ENCODE results near the gene KATNB1. TPM values are rescaled to one million over a fixed set of nuclear protein-coding genes. Genes with fewer than 3 reads are reported as not detected.
"Not testable (repeated sequence)": the region's sequence is repeated elsewhere in the genome, so short reads cannot be mapped to it uniquely, and the experiment has no call there.

The KATNB1 gene
- total RNA-seq, 1 experiment from 2014 or later, result 17.4 TPM

- Histone ChIP-seq H3K4me3 (ENCODE audit: low read length) (no peak overlapping the region), H3K9ac (ENCODE audit: low read length) (no peak overlapping the region), H4K20me1 (ENCODE audit: insufficient read depth, low read depth, low read length) (no peaks in the 10 kb centered on the region), H3K79me2 (ENCODE audit: low read length) (no peaks in the 10 kb centered on the region), H3K9me3 (ENCODE audit: low read length) (no peaks in the 10 kb centered on the region), H3K4me1 (ENCODE audit: low read length) (no peaks in the 10 kb centered on the region), H3K27me3 (ENCODE audit: low read length) (no peaks in the 10 kb centered on the region), H3K36me3 (ENCODE audit: insufficient read depth, low read length) (no peaks in the 10 kb centered on the region), H3K4me2 (ENCODE audit: low read depth, low read length, poor library complexity, severe bottlenecking) (no peak overlapping the region), H3K9me2 (replicated peaks; ENCODE audit: insufficient read depth, low read length) (no peaks in the 10 kb centered on the region), H2AFZ (ENCODE audit: low read length) (no peak overlapping the region), H3K27ac (ENCODE audit: low read length) (no peak overlapping the region)
- no peak for DNase-seq
Observed at GRCh38 chr16:57725976-57726375, 9.6 kb upstream of the KATNB1 start.

DNA sequence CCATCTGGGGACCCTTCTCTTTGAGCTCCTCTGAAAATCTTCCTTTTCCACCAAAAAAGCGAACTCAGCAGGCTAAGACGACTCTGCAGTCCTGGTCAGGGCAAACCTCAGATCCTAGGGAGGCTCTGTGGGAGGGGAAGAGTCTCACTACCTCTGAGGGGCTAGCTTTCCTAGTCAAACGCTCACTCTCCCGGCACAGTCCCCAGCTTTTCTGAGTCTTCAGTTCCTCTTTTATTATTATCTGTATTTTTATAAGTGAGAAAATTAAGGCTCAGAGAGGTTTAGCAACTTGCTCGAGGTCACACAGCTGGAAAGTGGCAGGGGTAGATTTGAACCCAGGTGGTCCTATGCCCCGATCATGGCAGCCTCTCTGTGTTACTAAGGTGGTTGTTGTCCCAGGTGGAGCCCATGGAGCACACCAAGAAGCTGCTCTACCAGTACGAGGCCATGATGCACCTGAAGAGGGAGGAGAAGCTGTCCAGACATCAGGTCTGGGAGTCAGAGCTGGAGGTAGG lies 9.1 kb upstream of the KATNB1 start:
- Histone ChIP-seq H3K4me3 (ENCODE audit: low read length) (no peak overlapping the region), H4K20me1 (ENCODE audit: insufficient read depth, low read depth, low read length) (no peaks in the 10 kb centered on the region), H3K9me3 (ENCODE audit: low read length) (no peaks in the 10 kb centered on the region), H3K36me3 (ENCODE audit: insufficient read depth, low read length) (no peaks in the 10 kb centered on the region), H3K9me2 (replicated peaks; ENCODE audit: insufficient read depth, low read length) (no peaks in the 10 kb centered on the region), H3K9ac (ENCODE audit: low read length) (no peak overlapping the region), H3K4me2 (ENCODE audit: low read depth, low read length, poor library complexity, severe bottlenecking) (no peak overlapping the region), H3K27ac (ENCODE audit: low read length) (no peak overlapping the region), H3K4me1 (ENCODE audit: low read length) (no peaks in the 10 kb centered on the region), H3K27me3 (ENCODE audit: low read length) (no peaks in the 10 kb centered on the region), H2AFZ (ENCODE audit: low read length) (no peak overlapping the region), H3K79me2 (ENCODE audit: low read length) (no peaks in the 10 kb centered on the region)
- DNase-seq, result no peak

DNA sequence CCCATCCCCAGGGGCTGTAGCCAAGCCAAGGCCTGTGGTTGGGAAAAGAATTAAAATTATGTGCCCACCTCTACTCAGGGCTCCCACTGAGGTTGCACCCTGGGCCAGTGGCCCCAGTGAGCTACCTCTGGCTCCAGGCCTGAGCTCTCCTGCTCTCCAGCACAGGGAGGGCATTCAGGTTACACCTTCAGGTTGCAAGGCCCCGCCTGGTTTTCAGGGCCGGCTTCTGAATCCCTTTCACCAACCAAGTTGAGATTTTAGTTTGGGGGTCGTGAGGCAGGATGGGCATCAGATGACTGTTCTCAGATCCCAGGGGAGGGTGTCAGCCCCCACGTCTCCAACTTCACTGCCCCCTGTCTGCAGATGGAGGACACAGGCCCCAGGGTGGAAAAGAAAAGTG lies 8.0 kb upstream of the KATNB1 start:
- H4K20me1 ChIP-seq (ENCODE audit: insufficient read depth, low read depth, low read length), result no peaks in the 10 kb centered on the region
- no peaks in the 10 kb centered on the region for H3K27me3 ChIP-seq (ENCODE audit: low read length)
- no peaks in the 10 kb centered on the region for H3K4me1 ChIP-seq (ENCODE audit: low read length)
- H3K9me3 ChIP-seq (ENCODE audit: low read length), result no peaks in the 10 kb centered on the region
- H3K4me2 ChIP-seq (ENCODE audit: low read depth, low read length, poor library complexity, severe bottlenecking), result no peak overlapping the region
- no peaks in the 10 kb centered on the region for H3K36me3 ChIP-seq (ENCODE audit: insufficient read depth, low read length)
- no peak overlapping the region for H3K9ac ChIP-seq (ENCODE audit: low read length)
- no peak overlapping the region for H2AFZ ChIP-seq (ENCODE audit: low read length)
- no peaks in the 10 kb centered on the region for H3K79me2 ChIP-seq (ENCODE audit: low read length)
- DNase-seq, result no peak
- H3K9me2 ChIP-seq (replicated peaks; ENCODE audit: insufficient read depth, low read length), result no peaks in the 10 kb centered on the region
- no peak overlapping the region for H3K27ac ChIP-seq (ENCODE audit: low read length)
- no peak overlapping the region for H3K4me3 ChIP-seq (ENCODE audit: low read length)

DNA sequence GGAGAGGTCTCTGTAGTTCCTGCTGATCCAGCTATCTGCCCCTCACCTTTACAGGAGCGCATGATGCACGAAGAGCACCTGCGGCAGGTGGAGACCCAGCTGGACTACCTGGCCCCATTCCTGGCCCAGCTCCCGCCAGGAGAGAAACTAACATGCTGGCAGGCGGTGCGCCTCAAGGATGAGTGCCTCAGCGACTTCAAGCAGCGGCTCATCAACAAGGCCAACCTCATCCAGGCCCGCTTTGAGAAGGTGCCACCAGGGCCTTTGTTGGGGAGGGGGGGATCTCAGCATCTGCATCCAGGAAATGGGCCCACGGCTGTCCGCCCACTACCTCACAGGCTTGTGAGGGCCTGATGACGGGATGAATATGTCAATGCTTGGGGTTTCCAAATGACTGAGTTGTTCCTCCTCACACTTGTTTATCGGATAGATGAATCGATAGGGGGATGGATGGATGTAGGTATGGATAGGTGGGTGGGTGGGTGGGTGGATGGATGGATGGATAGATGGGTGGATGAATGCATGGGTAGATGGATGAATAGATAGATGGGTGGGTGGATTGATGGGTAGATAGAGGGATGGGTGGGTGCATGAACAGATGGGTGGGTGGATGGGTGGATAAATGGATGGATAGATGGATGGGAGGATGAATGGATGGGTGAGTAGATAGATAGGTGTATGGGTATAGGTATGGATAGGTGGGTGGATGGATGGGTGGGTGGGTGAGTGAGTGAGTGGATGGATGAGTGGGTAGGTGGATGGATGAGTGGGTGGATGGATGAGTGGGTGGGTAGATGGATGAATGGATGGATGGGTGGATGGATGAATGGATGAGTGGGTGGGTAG lies 7.0 kb upstream of the KATNB1 start:
- Histone ChIP-seq H3K9ac (ENCODE audit: low read length) (no peak overlapping the region), H3K4me1 (ENCODE audit: low read length) (no peaks in the 10 kb centered on the region), H3K9me2 (replicated peaks; ENCODE audit: insufficient read depth, low read length) (no peaks in the 10 kb centered on the region), H3K27ac (ENCODE audit: low read length) (no peak overlapping the region), H3K4me3 (ENCODE audit: low read length) (no peak overlapping the region), H3K79me2 (ENCODE audit: low read length) (no peaks in the 10 kb centered on the region), H3K9me3 (ENCODE audit: low read length) (no peaks in the 10 kb centered on the region), H3K4me2 (ENCODE audit: low read depth, low read length, poor library complexity, severe bottlenecking) (no peak overlapping the region), H3K27me3 (ENCODE audit: low read length) (no peaks in the 10 kb centered on the region), H4K20me1 (ENCODE audit: insufficient read depth, low read depth, low read length) (no peaks in the 10 kb centered on the region), H2AFZ (ENCODE audit: low read length) (no peak overlapping the region), H3K36me3 (ENCODE audit: insufficient read depth, low read length) (no peaks in the 10 kb centered on the region)
- DNase-seq, result no peak

DNA sequence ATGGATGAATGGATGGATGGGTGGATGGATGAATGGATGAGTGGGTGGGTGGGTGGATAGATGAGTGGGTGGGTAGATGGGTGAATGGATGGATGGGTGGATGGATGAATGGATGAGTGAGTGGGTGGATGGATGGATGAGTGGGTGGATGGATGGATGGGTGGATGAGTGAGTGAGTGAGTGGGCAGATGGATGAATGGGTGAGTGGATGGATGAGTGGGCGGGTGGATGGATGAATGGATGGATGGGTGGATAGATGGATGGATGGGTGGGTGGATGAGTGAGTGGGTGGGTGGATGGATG lies 6.4 kb upstream of the KATNB1 start:
- Histone ChIP-seq H3K9me3 (ENCODE audit: low read length) (no peaks in the 10 kb centered on the region), H3K9ac (ENCODE audit: low read length) (no peak overlapping the region), H3K36me3 (ENCODE audit: insufficient read depth, low read length) (no peaks in the 10 kb centered on the region), H3K79me2 (ENCODE audit: low read length) (no peaks in the 10 kb centered on the region), H3K27me3 (ENCODE audit: low read length) (no peaks in the 10 kb centered on the region), H3K4me3 (ENCODE audit: low read length) (no peak overlapping the region), H4K20me1 (ENCODE audit: insufficient read depth, low read depth, low read length) (no peaks in the 10 kb centered on the region), H3K4me2 (ENCODE audit: low read depth, low read length, poor library complexity, severe bottlenecking) (no peak overlapping the region), H3K27ac (ENCODE audit: low read length) (no peak overlapping the region), H3K4me1 (ENCODE audit: low read length) (peaks cover 2% of the 10 kb centered on the region), H3K9me2 (replicated peaks; ENCODE audit: insufficient read depth, low read length) (no peaks in the 10 kb centered on the region), H2AFZ (ENCODE audit: low read length) (no peak overlapping the region)
- DNase-seq, result no peak

GRCh38 chr16:57729852-57730251 lies 5.7 kb upstream of the KATNB1 start:
- H3K27ac ChIP-seq (ENCODE audit: low read length); H3K4me2 ChIP-seq (ENCODE audit: low read depth, low read length, poor library complexity, severe bottlenecking); H3K79me2 ChIP-seq (ENCODE audit: low read length); H3K9me2 ChIP-seq (replicated peaks; ENCODE audit: insufficient read depth, low read length); H3K36me3 ChIP-seq (ENCODE audit: insufficient read depth, low read length); H3K9me3 ChIP-seq (ENCODE audit: low read length); H3K4me1 ChIP-seq (ENCODE audit: low read length); H3K4me3 ChIP-seq (ENCODE audit: low read length); H4K20me1 ChIP-seq (ENCODE audit: insufficient read depth, low read depth, low read length); H2AFZ ChIP-seq (ENCODE audit: low read length); H3K27me3 ChIP-seq (ENCODE audit: low read length); H3K9ac ChIP-seq (ENCODE audit: low read length); DNase-seq: not testable (repeated sequence)

GRCh38 chr16:57730771-57731730 lies 4.5 kb upstream of the KATNB1 start:
- Histone ChIP-seq H2AFZ (ENCODE audit: low read length) (no peak overlapping the region), H3K27ac (ENCODE audit: low read length) (no peak overlapping the region), H4K20me1 (ENCODE audit: insufficient read depth, low read depth, low read length) (no peaks in the 10 kb centered on the region), H3K4me2 (ENCODE audit: low read depth, low read length, poor library complexity, severe bottlenecking) (no peak overlapping the region), H3K9ac (ENCODE audit: low read length) (no peak overlapping the region), H3K4me1 (ENCODE audit: low read length) (peaks cover 7% of the 10 kb centered on the region), H3K27me3 (ENCODE audit: low read length) (no peaks in the 10 kb centered on the region), H3K9me3 (ENCODE audit: low read length) (no peaks in the 10 kb centered on the region), H3K4me3 (ENCODE audit: low read length) (no peak overlapping the region), H3K9me2 (replicated peaks; ENCODE audit: insufficient read depth, low read length) (no peaks in the 10 kb centered on the region), H3K79me2 (ENCODE audit: low read length) (peaks cover 8% of the 10 kb centered on the region), H3K36me3 (ENCODE audit: insufficient read depth, low read length) (no peaks in the 10 kb centered on the region)
- DNase-seq, result no peak

DNA sequence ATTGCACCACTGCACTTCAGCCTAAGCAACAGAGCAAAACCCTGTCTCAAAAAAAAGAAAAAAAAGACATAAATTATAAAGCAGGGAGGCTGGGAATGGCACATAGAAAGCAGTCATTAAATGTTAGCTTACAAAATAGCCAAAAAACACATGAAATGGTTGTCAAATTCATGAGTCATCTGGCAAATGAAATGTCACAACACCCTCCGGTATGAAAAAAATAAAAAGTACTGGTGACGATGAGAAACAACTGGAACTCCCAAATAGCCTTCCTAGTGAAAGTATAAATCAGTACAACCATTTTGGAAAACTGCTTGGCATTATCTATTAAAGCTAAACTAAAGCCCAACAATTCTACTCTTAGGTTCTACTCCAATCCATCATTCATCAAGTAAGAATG lies 3.5 kb upstream of the KATNB1 start:
- H3K4me1 ChIP-seq (ENCODE audit: low read length), result peaks cover 16% of the 10 kb centered on the region
- H2AFZ ChIP-seq (ENCODE audit: low read length), result no peak overlapping the region
- no peak overlapping the region for H3K9ac ChIP-seq (ENCODE audit: low read length)
- H3K9me3 ChIP-seq (ENCODE audit: low read length), result no peaks in the 10 kb centered on the region
- no peaks in the 10 kb centered on the region for H3K36me3 ChIP-seq (ENCODE audit: insufficient read depth, low read length)
- no peak for DNase-seq
- H3K9me2 ChIP-seq (replicated peaks; ENCODE audit: insufficient read depth, low read length), result no peaks in the 10 kb centered on the region
- H3K27me3 ChIP-seq (ENCODE audit: low read length), result no peaks in the 10 kb centered on the region
- H3K79me2 ChIP-seq (ENCODE audit: low read length), result peaks cover 18% of the 10 kb centered on the region
- H3K4me2 ChIP-seq (ENCODE audit: low read depth, low read length, poor library complexity, severe bottlenecking), result no peak overlapping the region
- H4K20me1 ChIP-seq (ENCODE audit: insufficient read depth, low read depth, low read length), result no peaks in the 10 kb centered on the region
- H3K27ac ChIP-seq (ENCODE audit: low read length), result no peak overlapping the region
- no peak overlapping the region for H3K4me3 ChIP-seq (ENCODE audit: low read length)
